ENCODE results near the gene WFDC8. TPM values are rescaled to one million over a fixed set of nuclear protein-coding genes. Genes with fewer than 3 reads are reported as not detected.

WFDC8 gene
- total RNA-seq, 1 donor from 2014 or later, result not detected

- Histone ChIP-seq H3K27ac (no peak within 1 kb of the TSS), H3K36me3 (no peaks in the 10 kb centered on the region), H3K27me3 (no peaks in the 10 kb centered on the region), H3K4me2 (no peak within 1 kb of the TSS), H3F3A (ENCODE audit: low read depth) (no peaks in the 10 kb centered on the region), H3K9ac (no peak within 1 kb of the TSS), H3K4me1 (no peaks in the 10 kb centered on the region), H3K4me3 (no peak within 1 kb of the TSS), H4K20me1 (ENCODE audit: low read depth) (no peaks in the 10 kb centered on the region), H3K79me2 (ENCODE audit: low read depth) (no peaks in the 10 kb centered on the region), H2AFZ (replicated peaks) (no peak within 1 kb of the TSS), H3K9me3 (ENCODE audit: low read depth) (no peaks in the 10 kb centered on the region)
- DNase-seq (ENCODE audit: low spot score), result no peak
- Mint-ChIP-seq H3K27ac (no peak within 1 kb of the TSS), H3K4me1 (no peaks in the 10 kb centered on the region), H3K9me3 (no peaks in the 10 kb centered on the region), H3K36me3 (no peaks in the 10 kb centered on the region), H3K27me3 (ENCODE audit: insufficient read depth, low read depth) (peaks cover 8% of the 10 kb centered on the region), H3K4me3 (no peak within 1 kb of the TSS)
- TF ChIP-seq CTCF (IDR thresholded peaks at IDR 0.05) (no peak), EZH2 (IDR thresholded peaks at IDR 0.05) (no peak), EZH2phosphoT487 (IDR thresholded peaks at IDR 0.05) (no peak)
These were observed 39.7 kb downstream of the WFDC8 start, which contains the start of gene WFDC6 for GRCh38 chr20:45539382-45539781. TSS of gene WFDC6 (minus strand) at chr20:45539482. CDS start at chr20:45539407, 75 bp downstream.

GRCh38 chr20:45538209-45538799, 40.8 kb downstream of the WFDC8 start:
- DNase-seq (ENCODE audit: low spot score), result peak; percentile 13
- H3K36me3 Mint-ChIP-seq, result no peaks in the 10 kb centered on the region
- Histone ChIP-seq H3K9ac (no peak overlapping the region), H3F3A (ENCODE audit: low read depth) (no peaks in the 10 kb centered on the region), H3K27ac (no peak overlapping the region), H3K4me3 (no peak overlapping the region), H3K4me1 (no peaks in the 10 kb centered on the region), H3K27me3 (no peaks in the 10 kb centered on the region), H3K4me2 (no peak overlapping the region), H3K36me3 (no peaks in the 10 kb centered on the region), H4K20me1 (ENCODE audit: low read depth) (no peaks in the 10 kb centered on the region), H3K79me2 (ENCODE audit: low read depth) (no peaks in the 10 kb centered on the region), H3K9me3 (ENCODE audit: low read depth) (no peaks in the 10 kb centered on the region), H2AFZ (replicated peaks) (no peak overlapping the region)
- H3K27me3 Mint-ChIP-seq (ENCODE audit: insufficient read depth, low read depth), result peaks cover 5% of the 10 kb centered on the region
- H3K4me3 Mint-ChIP-seq, result no peak overlapping the region
- H3K27ac Mint-ChIP-seq, result no peak overlapping the region
- H3K9me3 Mint-ChIP-seq, result no peaks in the 10 kb centered on the region
- TF ChIP-seq EZH2 (IDR thresholded peaks at IDR 0.05), result no peak
- TF ChIP-seq CTCF (IDR thresholded peaks at IDR 0.05), result peak; percentile 37
- H3K4me1 Mint-ChIP-seq, result no peaks in the 10 kb centered on the region

GRCh38 chr20:45527294-45527693, 51.8 kb downstream of the WFDC8 start:
- no peak for TF ChIP-seq EZH2 (IDR thresholded peaks at IDR 0.05)
- no peak for TF ChIP-seq CTCF (IDR thresholded peaks at IDR 0.05)
- no peak for TF ChIP-seq EZH2phosphoT487 (IDR thresholded peaks at IDR 0.05)
- Mint-ChIP-seq H3K4me1 (no peaks in the 10 kb centered on the region), H3K4me3 (no peak overlapping the region), H3K27me3 (ENCODE audit: insufficient read depth, low read depth) (peaks cover 7% of the 10 kb centered on the region), H3K9me3 (no peaks in the 10 kb centered on the region), H3K36me3 (no peaks in the 10 kb centered on the region), H3K27ac (no peak overlapping the region)
- H3K79me2 ChIP-seq (ENCODE audit: low read depth), result no peaks in the 10 kb centered on the region
- no peaks in the 10 kb centered on the region for H3K36me3 ChIP-seq
- H3F3A ChIP-seq (ENCODE audit: low read depth), result no peaks in the 10 kb centered on the region
- no peaks in the 10 kb centered on the region for H4K20me1 ChIP-seq (ENCODE audit: low read depth)
- peaks cover 15% of the 10 kb centered on the region for H3K27me3 ChIP-seq
- no peaks in the 10 kb centered on the region for H3K4me1 ChIP-seq
- no peak overlapping the region for H3K9ac ChIP-seq
- no peak overlapping the region for H3K4me2 ChIP-seq
- H3K27ac ChIP-seq, result no peak overlapping the region
- H3K9me3 ChIP-seq (ENCODE audit: low read depth), result no peaks in the 10 kb centered on the region
- H2AFZ ChIP-seq (replicated peaks), result no peak overlapping the region
- no peak overlapping the region for H3K4me3 ChIP-seq
- no peak for DNase-seq (ENCODE audit: low spot score)
